ENCODE results near the gene KIF5C. TPM values are rescaled to one million over a fixed set of nuclear protein-coding genes. Genes with fewer than 3 reads are reported as not detected.

KIF5C gene
- total RNA-seq, 1 donor from 2014 or later = 1.3 TPM

- peak overlapping the region; percentile 61 for H3K4me3 Mint-ChIP-seq
- no peak overlapping the region for H3K27ac Mint-ChIP-seq
- TF ChIP-seq CTCF (IDR thresholded peaks at IDR 0.05; ENCODE audit: unreplicated experiment) = no peak
Measured at GRCh38 chr2:148877403-148877740, 2.3 kb downstream of the KIF5C start.

GRCh38 chr2:148880636-148881035 lies 5.6 kb downstream of the KIF5C start:
- no peak for TF ChIP-seq CTCF (IDR thresholded peaks at IDR 0.05; ENCODE audit: unreplicated experiment)
- Mint-ChIP-seq H3K36me3 (peaks cover 4% of the 10 kb centered on the region), H3K9me3 (no peaks in the 10 kb centered on the region), H3K4me1 (peaks cover 13% of the 10 kb centered on the region), H3K27ac (no peak overlapping the region), H3K27me3 (ENCODE audit: low read depth) (peaks cover 55% of the 10 kb centered on the region), H3K4me3 (no peak overlapping the region)
- no peak for DNase-seq (ENCODE audit: low spot score in 2 of 2, unreplicated experiment in 2 of 2)

More at GRCh38 chr2:148877403-148877740, 2.3 kb downstream of the KIF5C start:
- no peak for DNase-seq (ENCODE audit: low spot score in 2 of 2, unreplicated experiment in 2 of 2)
- Mint-ChIP-seq H3K36me3 (peaks cover 4% of the 10 kb centered on the region), H3K9me3 (no peaks in the 10 kb centered on the region), H3K4me1 (peaks cover 13% of the 10 kb centered on the region), H3K27me3 (ENCODE audit: low read depth) (peaks cover 66% of the 10 kb centered on the region)

GRCh38 chr2:148882051-148882450 lies 7.0 kb downstream of the KIF5C start:
- H3K4me1 Mint-ChIP-seq = peaks cover 4% of the 10 kb centered on the region
- H3K9me3 Mint-ChIP-seq = no peaks in the 10 kb centered on the region
- H3K4me3 Mint-ChIP-seq = no peak overlapping the region
- peaks cover 57% of the 10 kb centered on the region for H3K27me3 Mint-ChIP-seq (ENCODE audit: low read depth)
- no peak for DNase-seq (ENCODE audit: low spot score in 2 of 2, unreplicated experiment in 2 of 2)
- no peak for TF ChIP-seq CTCF (IDR thresholded peaks at IDR 0.05; ENCODE audit: unreplicated experiment)
- H3K27ac Mint-ChIP-seq = no peak overlapping the region
- H3K36me3 Mint-ChIP-seq = peaks cover 4% of the 10 kb centered on the region

GRCh38 chr2:148885209-148885608 lies 10.2 kb downstream of the KIF5C start:
- H3K27ac Mint-ChIP-seq = no peak overlapping the region
- peaks cover 4% of the 10 kb centered on the region for H3K36me3 Mint-ChIP-seq
- H3K27me3 Mint-ChIP-seq (ENCODE audit: low read depth) = peaks cover 62% of the 10 kb centered on the region
- H3K4me1 Mint-ChIP-seq = peaks cover 13% of the 10 kb centered on the region
- no peaks in the 10 kb centered on the region for H3K9me3 Mint-ChIP-seq
- no peak overlapping the region for H3K4me3 Mint-ChIP-seq
- no peak for TF ChIP-seq CTCF (IDR thresholded peaks at IDR 0.05; ENCODE audit: unreplicated experiment)
- no peak for DNase-seq (ENCODE audit: low spot score in 2 of 2, unreplicated experiment in 2 of 2)

- no peak overlapping the region for H3K4me3 Mint-ChIP-seq
- H3K36me3 Mint-ChIP-seq = peaks cover 2% of the 10 kb centered on the region
- no peak overlapping the region for H3K27ac Mint-ChIP-seq
Measured at GRCh38 chr2:148885988-148886387, 11.0 kb downstream of the KIF5C start.

More at GRCh38 chr2:148885988-148886387, 11.0 kb downstream of the KIF5C start:
- H3K27me3 Mint-ChIP-seq (ENCODE audit: low read depth) = peaks cover 64% of the 10 kb centered on the region
- DNase-seq (ENCODE audit: low spot score in 2 of 2, unreplicated experiment in 2 of 2) = no peak
- no peaks in the 10 kb centered on the region for H3K9me3 Mint-ChIP-seq
- TF ChIP-seq CTCF (IDR thresholded peaks at IDR 0.05; ENCODE audit: unreplicated experiment) = no peak
- peaks cover 13% of the 10 kb centered on the region for H3K4me1 Mint-ChIP-seq

All from mesothelial cell of epicardium (in vitro differentiated cells).